Suppressor macrophage treated with lipopolysaccharide for 1 hour (primary cell): ENCODE measurements around the gene FANCL.
A peak's percentile ranks its signal among the peaks of the same experiment; 100 is the strongest.
"Not testable (repeated sequence)": the region's sequence is repeated elsewhere in the genome, so short reads cannot be mapped to it uniquely, and the experiment has no call there.

Experiments
- DNase-seq, 3 donors: peaks; one replicate each; pipeline ENCODE4 v3.0.0-alpha.2; 2020 to 2022

FANCL gene

GRCh38 chr2:58204195-58204959 lies 36.7 kb downstream of the FANCL start:
- DNase-seq = no peak

- DNase-seq = no peak
These were observed 38.1 kb downstream of the FANCL start for GRCh38 chr2:58203018-58203417.

GRCh38 chr2:58202404-58202803 lies 38.7 kb downstream of the FANCL start:
- no peak for DNase-seq

GRCh38 chr2:58197894-58198293 lies 43.2 kb downstream of the FANCL start:
- no peak for DNase-seq

- DNase-seq = no peak
These were observed 45.5 kb downstream of the FANCL start for GRCh38 chr2:58195662-58196061.

- DNase-seq = no peak
These were observed 46.7 kb downstream of the FANCL start for GRCh38 chr2:58194458-58194857.

GRCh38 chr2:58187022-58187421 lies 54.1 kb downstream of the FANCL start:
- not testable (repeated sequence) for DNase-seq

- no peak for DNase-seq
These were observed 54.6 kb downstream of the FANCL start for GRCh38 chr2:58186501-58186900.

- peak in 1 of 3 donors; percentile 3 for DNase-seq
These were observed 58.6 kb downstream of the FANCL start for GRCh38 chr2:58182527-58182926.

GRCh38 chr2:58180635-58181034 lies 60.5 kb downstream of the FANCL start:
- DNase-seq = no peak

GRCh38 chr2:58180175-58180574 lies 61.0 kb downstream of the FANCL start:
- not testable (repeated sequence) for DNase-seq

- not testable (repeated sequence) for DNase-seq
These were observed 63.9 kb downstream of the FANCL start for GRCh38 chr2:58177187-58177586.

- DNase-seq = not testable (repeated sequence)
These were observed 69.3 kb downstream of the FANCL start for GRCh38 chr2:58171831-58172230.

GRCh38 chr2:58170334-58170933 lies 70.7 kb downstream of the FANCL start:
- DNase-seq = not testable (repeated sequence)

- not testable (repeated sequence) for DNase-seq
These were observed 71.3 kb downstream of the FANCL start for GRCh38 chr2:58169845-58170244.

- DNase-seq = not testable (repeated sequence)
These were observed 73.0 kb downstream of the FANCL start for GRCh38 chr2:58168130-58168529.

- DNase-seq = no peak
These were observed 77.2 kb downstream of the FANCL start for GRCh38 chr2:58163913-58164312.

- no peak for DNase-seq
These were observed 82.6 kb downstream of the FANCL start for GRCh38 chr2:58158481-58158880.

GRCh38 chr2:58157754-58158153 lies 83.4 kb downstream of the FANCL start:
- DNase-seq = no peak

GRCh38 chr2:58156780-58157179 lies 84.3 kb downstream of the FANCL start:
- no peak for DNase-seq

GRCh38 chr2:58155160-58155778 lies 85.9 kb downstream of the FANCL start:
- DNase-seq = no peak

- peak in 2 of 3 donors; percentile 19 to 30 for DNase-seq
These were observed 94.4 kb downstream of the FANCL start for GRCh38 chr2:58146707-58147106.

GRCh38 chr2:58145769-58146168 lies 95.4 kb downstream of the FANCL start:
- not testable (repeated sequence) for DNase-seq

GRCh38 chr2:58140508-58141072 lies 100.5 kb downstream of the FANCL start:
- DNase-seq = no peak
